Activated CD4-positive, alpha-beta T cell treated with anti-CD3 and anti-CD28 coated beads, Interleukin-2, amount 10 ng/mL, durations not matched to agents 24 days and 14 days (primary cell): ENCODE results near the gene ACER3. TPM values are rescaled to one million over a fixed set of nuclear protein-coding genes. Genes with fewer than 3 reads are reported as not detected.
"Not testable (repeated sequence)": the region's sequence is repeated elsewhere in the genome, so short reads cannot be mapped to it uniquely, and the experiment has no call there.

Experiments used
- DNase-seq: peaks from one replicate; pipeline ENCODE4 v3.0.0; 2022
- H3K27ac Mint-ChIP-seq: one replicate; pipeline ENCODE4 v1.8.0; 2022; ENCODE audit warnings: mild to moderate bottlenecking, mixed read lengths
- H3K27me3 Mint-ChIP-seq: one replicate; pipeline ENCODE4 v1.8.0; 2022; ENCODE audit warnings: mixed read lengths
- H3K36me3 Mint-ChIP-seq: one replicate; pipeline ENCODE4 v1.8.0; 2022; ENCODE audit warnings: low read depth, mild to moderate bottlenecking, mixed read lengths
- H3K4me1 Mint-ChIP-seq: one replicate; pipeline ENCODE4 v1.8.0; 2021; ENCODE audit warnings: mixed read lengths
- H3K4me3 Mint-ChIP-seq: one replicate; pipeline ENCODE4 v1.8.0; 2022; ENCODE audit warnings: mild to moderate bottlenecking, moderate library complexity, mixed read lengths
- H3K9me3 Mint-ChIP-seq: one replicate; pipeline ENCODE4 v1.8.0; 2021; ENCODE audit warnings: mixed read lengths
- intact Hi-C: fragments of 100-400 bp; cut with micrococcal nuclease; formaldehyde crosslinking; loops from one replicate; pipeline ENCODE4 v1.15.1; 2023
- total RNA-seq: library from RNA; stranded (reverse); gene quantifications from 2 replicates; pipeline ENCODE4 v1.2.3, GENCODE V29; 2022

Gene ACER3
- total RNA-seq, 1 donor from 2014 or later, result 12.5 TPM

DNA sequence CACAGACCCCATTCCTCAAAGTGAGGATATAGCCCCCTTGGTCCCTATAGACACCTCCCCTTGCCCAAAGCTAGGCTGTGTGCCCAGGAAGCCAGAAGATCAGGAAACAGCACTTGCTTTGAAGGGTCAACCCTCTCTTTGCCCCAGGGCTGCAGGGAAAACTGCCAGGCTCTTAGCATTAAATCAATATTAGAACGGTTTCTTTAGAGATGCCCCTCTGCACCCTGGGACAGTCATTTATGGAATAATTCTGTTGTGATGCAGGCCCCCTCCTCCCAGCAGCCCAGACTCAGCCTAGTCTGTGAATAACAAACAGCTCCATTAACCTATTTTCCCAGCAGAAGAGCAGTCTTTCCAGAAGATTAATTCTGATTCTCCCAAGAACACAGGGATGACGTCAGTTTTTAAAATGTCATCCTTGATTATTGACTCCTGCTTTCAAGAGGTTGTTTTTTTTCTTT lies 194.4 kb downstream of the ACER3 start:
- H3K36me3 Mint-ChIP-seq, result no peaks in the 10 kb centered on the region
- no peak for DNase-seq
- peaks cover 1% of the 10 kb centered on the region for H3K27me3 Mint-ChIP-seq
- H3K4me1 Mint-ChIP-seq, result no peaks in the 10 kb centered on the region
- intact Hi-C loops, result no loop called here
- no peaks in the 10 kb centered on the region for H3K9me3 Mint-ChIP-seq
- H3K27ac Mint-ChIP-seq, result no peak overlapping the region
- no peak overlapping the region for H3K4me3 Mint-ChIP-seq

GRCh38 chr11:77055913-77056312 lies 195.2 kb downstream of the ACER3 start:
- H3K27ac Mint-ChIP-seq, result no peak overlapping the region
- H3K27me3 Mint-ChIP-seq, result peaks cover 7% of the 10 kb centered on the region
- no peak overlapping the region for H3K4me3 Mint-ChIP-seq
- no peaks in the 10 kb centered on the region for H3K4me1 Mint-ChIP-seq
- no peaks in the 10 kb centered on the region for H3K9me3 Mint-ChIP-seq
- DNase-seq, result no peak
- intact Hi-C loops, result no loop called here
- H3K36me3 Mint-ChIP-seq, result no peaks in the 10 kb centered on the region

GRCh38 chr11:77056814-77057402 lies 196.2 kb downstream of the ACER3 start:
- Mint-ChIP-seq H3K27me3 (peaks cover 12% of the 10 kb centered on the region), H3K9me3 (no peaks in the 10 kb centered on the region), H3K36me3 (no peaks in the 10 kb centered on the region), H3K4me3 (no peak overlapping the region), H3K27ac (no peak overlapping the region), H3K4me1 (no peaks in the 10 kb centered on the region)
- intact Hi-C loops, result no loop called here
- no peak for DNase-seq

GRCh38 chr11:77057938-77058474 lies 197.3 kb downstream of the ACER3 start:
- no peak for DNase-seq
- H3K36me3 Mint-ChIP-seq, result no peaks in the 10 kb centered on the region
- H3K4me3 Mint-ChIP-seq, result no peak overlapping the region
- H3K27me3 Mint-ChIP-seq, result peaks cover 12% of the 10 kb centered on the region
- H3K9me3 Mint-ChIP-seq, result no peaks in the 10 kb centered on the region
- intact Hi-C loops, result no loop called here
- H3K27ac Mint-ChIP-seq, result no peak overlapping the region
- H3K4me1 Mint-ChIP-seq, result no peaks in the 10 kb centered on the region

- Mint-ChIP-seq H3K9me3 (no peaks in the 10 kb centered on the region), H3K27me3 (peaks cover 12% of the 10 kb centered on the region), H3K27ac (no peak overlapping the region), H3K4me3 (no peak overlapping the region), H3K4me1 (no peaks in the 10 kb centered on the region), H3K36me3 (no peaks in the 10 kb centered on the region)
- intact Hi-C loops, result no loop called here
- DNase-seq, result no peak
These were observed 198.2 kb downstream of the ACER3 start for GRCh38 chr11:77058900-77059299.

DNA sequence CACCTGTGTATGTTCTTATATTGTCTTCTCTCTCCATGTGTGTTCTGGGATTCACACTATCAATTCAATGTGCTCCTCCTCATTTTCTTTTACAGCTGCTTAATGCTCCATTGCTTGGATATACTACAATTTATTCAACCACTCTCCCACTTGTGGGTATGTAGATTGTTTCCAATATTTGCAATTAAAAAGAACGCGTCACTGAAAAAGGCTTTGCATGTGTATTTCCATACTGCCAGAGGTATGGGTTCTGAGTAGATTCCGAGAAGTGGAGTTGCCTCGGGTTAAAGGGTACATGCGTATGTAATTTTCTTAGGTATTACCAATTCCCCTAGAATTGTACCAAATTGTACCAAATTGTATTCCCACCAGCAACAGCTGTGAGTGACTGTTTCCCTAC lies 199.1 kb downstream of the ACER3 start:
- no peaks in the 10 kb centered on the region for H3K9me3 Mint-ChIP-seq
- intact Hi-C loops, result no loop called here

DNA sequence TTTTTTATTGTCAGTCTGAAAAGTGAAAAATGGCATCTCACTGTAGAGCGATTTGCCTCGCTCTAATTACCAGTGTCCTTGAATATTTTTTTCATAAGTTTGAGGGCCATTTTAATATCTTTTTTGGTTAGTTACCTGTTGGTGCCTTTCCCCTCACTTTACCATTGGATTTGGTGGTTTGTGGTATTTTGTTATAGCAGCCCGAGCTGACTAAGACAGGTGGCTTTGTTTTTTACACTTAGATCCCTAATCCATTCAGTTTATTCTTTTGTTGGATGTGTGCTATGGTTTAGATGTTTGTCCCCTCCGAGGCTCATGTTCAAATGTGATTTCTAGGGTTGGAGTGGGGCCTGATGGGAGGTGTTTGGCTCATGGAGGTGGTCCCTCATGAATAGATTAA lies 199.5 kb downstream of the ACER3 start:
- no peak overlapping the region for H3K27ac Mint-ChIP-seq
- intact Hi-C loops, result no loop called here

More for the DNA sequence above, 199.1 kb downstream of the ACER3 start:
- H3K36me3 Mint-ChIP-seq, result no peaks in the 10 kb centered on the region
- H3K27me3 Mint-ChIP-seq, result peaks cover 18% of the 10 kb centered on the region
- no peak for DNase-seq
- no peak overlapping the region for H3K4me3 Mint-ChIP-seq
- H3K4me1 Mint-ChIP-seq, result no peaks in the 10 kb centered on the region
- H3K27ac Mint-ChIP-seq, result no peak overlapping the region

GRCh38 chr11:77061258-77061657 lies 200.5 kb downstream of the ACER3 start:
- H3K27ac Mint-ChIP-seq, DNase-seq, H3K4me3 Mint-ChIP-seq, H3K9me3 Mint-ChIP-seq, H3K36me3 Mint-ChIP-seq, intact Hi-C loops, H3K4me1 Mint-ChIP-seq: not testable (repeated sequence)
- H3K27me3 Mint-ChIP-seq, result peaks cover 22% of the 10 kb centered on the region

More for the DNA sequence above, 199.5 kb downstream of the ACER3 start:
- no peaks in the 10 kb centered on the region for H3K4me1 Mint-ChIP-seq
- H3K36me3 Mint-ChIP-seq, result no peaks in the 10 kb centered on the region
- no peak overlapping the region for H3K4me3 Mint-ChIP-seq
- peaks cover 19% of the 10 kb centered on the region for H3K27me3 Mint-ChIP-seq
- no peak for DNase-seq
- H3K9me3 Mint-ChIP-seq, result no peaks in the 10 kb centered on the region

DNA sequence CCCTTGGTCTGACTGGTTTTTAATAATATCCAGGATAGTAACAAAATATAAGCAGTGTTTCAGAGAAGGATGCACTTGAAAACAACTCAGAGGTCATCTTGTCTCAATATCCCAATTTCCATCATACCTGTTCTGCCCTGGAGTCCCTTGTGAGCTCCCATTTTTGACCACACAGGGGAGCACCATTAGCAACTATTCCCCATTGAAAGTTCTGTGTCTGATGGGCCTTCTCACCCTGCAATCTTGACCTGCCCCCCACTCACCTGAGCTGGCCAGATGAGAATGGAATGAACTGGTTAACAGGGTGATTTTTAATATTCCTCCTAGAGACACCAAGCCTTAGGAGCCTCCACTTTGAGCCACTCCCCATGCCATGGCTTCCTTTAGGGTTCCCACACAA lies 202.2 kb downstream of the ACER3 start:
- intact Hi-C loops, result no loop called here
- H3K27me3 Mint-ChIP-seq, result peaks cover 25% of the 10 kb centered on the region
- no peaks in the 10 kb centered on the region for H3K36me3 Mint-ChIP-seq
- H3K4me3 Mint-ChIP-seq, result no peak overlapping the region
- peaks cover 8% of the 10 kb centered on the region for H3K4me1 Mint-ChIP-seq
- DNase-seq, result no peak
- H3K9me3 Mint-ChIP-seq, result no peaks in the 10 kb centered on the region
- H3K27ac Mint-ChIP-seq, result no peak overlapping the region

DNA sequence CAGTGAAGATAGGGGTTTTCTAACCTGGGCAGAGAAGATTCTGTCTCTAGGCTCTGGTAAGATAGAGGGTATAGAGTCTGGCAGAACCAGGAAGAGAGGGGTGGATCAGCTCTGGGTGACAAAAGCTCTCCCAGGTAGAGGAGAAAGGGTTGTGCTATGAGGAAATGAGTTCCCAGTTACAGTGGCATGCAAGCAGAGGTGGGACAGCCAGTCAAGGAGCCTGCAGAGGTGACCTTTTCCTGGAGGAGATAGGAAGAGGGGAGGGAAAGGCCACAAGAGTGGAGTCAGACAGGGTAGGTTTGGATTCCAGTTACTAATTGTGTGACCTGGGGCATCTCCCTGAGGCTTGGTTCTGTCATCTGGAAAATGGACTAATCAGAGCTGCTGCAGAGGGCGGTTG lies 202.7 kb downstream of the ACER3 start:
- H3K36me3 Mint-ChIP-seq, result no peaks in the 10 kb centered on the region
- H3K27ac Mint-ChIP-seq, result no peak overlapping the region
- peaks cover 25% of the 10 kb centered on the region for H3K27me3 Mint-ChIP-seq
- H3K4me1 Mint-ChIP-seq, result peaks cover 8% of the 10 kb centered on the region
- H3K4me3 Mint-ChIP-seq, result no peak overlapping the region
- intact Hi-C loops, result no loop called here
- no peak for DNase-seq
- H3K9me3 Mint-ChIP-seq, result no peaks in the 10 kb centered on the region

DNA sequence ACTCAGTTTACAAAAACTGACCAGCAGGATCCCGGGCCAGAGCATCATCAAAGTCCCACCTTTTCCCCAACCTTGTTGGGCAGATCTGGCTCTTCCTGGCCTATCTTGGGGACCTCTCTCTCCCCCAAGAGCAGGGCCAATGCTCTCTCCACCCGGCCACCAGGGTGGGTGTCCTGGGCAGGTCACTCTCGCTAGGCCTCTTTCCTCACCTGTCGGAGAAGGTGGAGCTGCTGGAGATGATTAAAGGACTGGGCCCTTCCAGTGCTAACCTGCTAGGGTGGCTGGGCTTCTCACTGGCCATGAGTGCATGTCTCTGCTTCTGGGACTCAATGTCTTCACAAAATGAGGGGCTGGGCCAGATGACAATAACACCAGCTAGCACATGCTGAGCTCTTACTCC lies 203.1 kb downstream of the ACER3 start:
- Mint-ChIP-seq H3K9me3 (no peaks in the 10 kb centered on the region), H3K36me3 (no peaks in the 10 kb centered on the region), H3K4me1 (peaks cover 8% of the 10 kb centered on the region), H3K27ac (no peak overlapping the region), H3K27me3 (peaks cover 25% of the 10 kb centered on the region), H3K4me3 (no peak overlapping the region)
- DNase-seq, result no peak
- intact Hi-C loops, result no loop called here

DNA sequence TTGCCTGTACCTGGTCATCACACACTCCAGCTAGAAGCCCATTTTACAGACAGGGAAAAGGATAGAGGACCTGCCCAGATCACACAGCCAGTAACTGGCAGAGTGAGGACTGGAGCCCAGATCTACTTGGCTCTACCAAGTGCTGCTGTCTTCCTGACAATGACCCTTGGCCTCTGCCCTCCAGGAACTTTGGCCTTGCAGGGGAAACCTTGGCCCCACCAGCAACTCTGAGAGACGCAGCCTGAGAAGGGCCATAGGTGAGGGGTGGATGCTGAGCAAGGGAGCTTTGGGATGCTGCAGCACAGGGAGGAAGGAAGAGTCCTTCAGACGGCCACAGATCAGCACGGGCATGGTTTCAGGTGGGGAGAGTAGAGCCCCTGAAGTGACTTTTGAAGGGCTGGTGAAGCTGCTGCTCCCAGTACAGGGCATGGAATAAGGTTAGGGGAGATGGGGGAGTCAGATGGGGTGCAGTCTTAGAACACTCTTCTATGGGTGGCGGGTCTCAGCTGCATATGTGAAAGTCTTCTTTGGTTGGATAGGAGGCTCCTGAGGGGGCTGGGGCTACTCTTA lies 204.0 kb downstream of the ACER3 start:
- Mint-ChIP-seq H3K9me3 (no peaks in the 10 kb centered on the region), H3K4me3 (no peak overlapping the region), H3K27me3 (peaks cover 28% of the 10 kb centered on the region), H3K4me1 (peaks cover 8% of the 10 kb centered on the region), H3K36me3 (no peaks in the 10 kb centered on the region), H3K27ac (no peak overlapping the region)
- no peak for DNase-seq
- intact Hi-C loops, result no loop called here

DNA sequence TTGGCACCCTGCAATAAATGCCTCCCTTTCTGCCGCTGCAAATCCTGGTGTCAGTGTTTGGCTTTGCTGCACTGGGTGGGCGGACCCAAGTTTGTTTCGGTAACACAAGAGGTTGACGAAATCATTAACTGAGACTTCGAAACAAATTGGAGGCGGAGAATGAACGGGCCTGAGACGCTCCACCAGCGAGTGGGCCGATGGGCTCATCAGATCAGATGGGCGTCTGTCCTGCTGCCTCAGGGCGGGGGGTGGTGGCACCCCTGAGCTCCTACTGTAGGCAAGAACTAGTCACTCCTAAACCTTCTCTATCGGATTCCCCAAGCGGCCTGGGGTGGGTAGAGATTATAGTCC lies 205.1 kb downstream of the ACER3 start:
- Mint-ChIP-seq H3K4me3 (peak overlapping the region; percentile 88), H3K27ac (peak overlapping the region; percentile 87)
- intact Hi-C loops, result loop anchor here (1.0 kb wide), 1 partner anchor 19 kb away; no protein-coding TSS in a partner anchor

GRCh38 chr11:77066229-77067042 lies 205.7 kb downstream of the ACER3 start, which contains the start of gene CAPN5:
CAPN5 (plus strand) TSS chr11:77066971; CDS start chr11:77084887, 17,916 bp downstream.
- H3K27me3 Mint-ChIP-seq, result peaks cover 21% of the 10 kb centered on the region
- intact Hi-C loops, result loop anchor here (1.0 kb wide), 1 partner anchor 19 kb away; no protein-coding TSS in a partner anchor

More for the DNA sequence above, 205.1 kb downstream of the ACER3 start:
- DNase-seq, result no peak
- Mint-ChIP-seq H3K27me3 (peaks cover 26% of the 10 kb centered on the region), H3K36me3 (no peaks in the 10 kb centered on the region), H3K4me1 (peaks cover 8% of the 10 kb centered on the region), H3K9me3 (no peaks in the 10 kb centered on the region)

More at GRCh38 chr11:77066229-77067042, 205.7 kb downstream of the ACER3 start, which contains the start of gene CAPN5:
- H3K9me3 Mint-ChIP-seq, result no peaks in the 10 kb centered on the region
- H3K4me3 Mint-ChIP-seq, result peak within 1 kb of the TSS; percentile 88
- no peaks in the 10 kb centered on the region for H3K36me3 Mint-ChIP-seq
- peaks cover 8% of the 10 kb centered on the region for H3K4me1 Mint-ChIP-seq
- H3K27ac Mint-ChIP-seq, result peak within 1 kb of the TSS; percentile 87
- peak; percentile 96 for DNase-seq
